Natural killer cell (primary cell): ENCODE data around the gene SOD2. TPM values are rescaled to one million over a fixed set of nuclear protein-coding genes. Genes with fewer than 3 reads are reported as not detected.
A peak's percentile ranks its signal among the peaks of the same experiment; 100 is the strongest.

Experiments
- ATAC-seq, 3 donors: fragments of 150-1000 bp in 2 of 3; fragments of 200-7000 bp in 1 of 3; cut with Tn5 transposase; 1 replicate in 1 of 3; 2 replicates in 2 of 3; pipeline ENCODE4 v1.10.0; 2021; ENCODE audit warnings: mild to moderate bottlenecking in 2 of 3, moderate library complexity in 2 of 3
- DNase-seq, 2 donors: peaks; one replicate each; pipeline versions ENCODE4 v3.0.0 to v3.0.0-alpha.2; 2013 to 2021; ENCODE audit warnings: mixed read lengths in 1 of 2
- H3K27ac ChIP-seq: one replicate; pipeline ENCODE4 v1.5.1; 2013; ENCODE audit warnings: mild to moderate bottlenecking, low read length
- H3K27me3 ChIP-seq: one replicate; pipeline ENCODE4 v1.6.1; 2013; ENCODE audit warnings: low read length; ENCODE audit not compliant: control insufficient read depth, insufficient read depth
- H3K36me3 ChIP-seq: one replicate; pipeline ENCODE4 v1.6.1; 2013; ENCODE audit warnings: low read length; ENCODE audit not compliant: control insufficient read depth, insufficient read depth
- H3K4me1 ChIP-seq: one replicate; pipeline ENCODE4 v1.6.1; 2013; ENCODE audit warnings: low read length; ENCODE audit not compliant: control insufficient read depth, insufficient read depth
- H3K4me3 ChIP-seq: one replicate; pipeline ENCODE4 v1.5.1; 2013; ENCODE audit warnings: low read length
- H3K9me3 ChIP-seq: one replicate; pipeline ENCODE4 v1.6.1; 2013; ENCODE audit warnings: low read length; ENCODE audit not compliant: control insufficient read depth, insufficient read depth
- H3K27ac Mint-ChIP-seq, 2 donors: one replicate each; pipeline ENCODE4 v1.8.0; 2022; ENCODE audit warnings: mild to moderate bottlenecking in 2 of 2, mixed read lengths in 2 of 2, moderate library complexity in 1 of 2
- H3K27me3 Mint-ChIP-seq, 2 donors: one replicate each; pipeline ENCODE4 v1.8.0; 2022; ENCODE audit warnings: low read depth in 2 of 2, mixed read lengths in 2 of 2
- H3K36me3 Mint-ChIP-seq: one replicate; pipeline ENCODE4 v1.8.0; 2022; ENCODE audit warnings: mixed read lengths
- H3K4me1 Mint-ChIP-seq, 2 donors: one replicate each; pipeline ENCODE4 v1.8.0; 2022; ENCODE audit warnings: mixed read lengths in 2 of 2
- H3K4me3 Mint-ChIP-seq: one replicate; pipeline ENCODE4 v1.8.0; 2022; ENCODE audit warnings: mild to moderate bottlenecking, moderate library complexity, mixed read lengths
- H3K9me3 Mint-ChIP-seq, 2 donors: one replicate each; pipeline ENCODE4 v1.8.0; 2022; ENCODE audit warnings: mixed read lengths in 2 of 2
- CTCF ChIP-seq: fragments of 200-600 bp; IDR thresholded peaks from one replicate; pipeline ENCODE4 v1.8.0; 2022; ENCODE audit warnings: antibody characterized with exemption
- WGBS: methylation state at CpG from one replicate; pipeline ENCODE4 v1.1.7; 2013; ENCODE audit warnings: missing lambda C conversion rate; ENCODE audit not compliant: insufficient coverage; 5-methylcytosine and 5-hydroxymethylcytosine counted together
- intact Hi-C: fragments of 100-400 bp; cut with micrococcal nuclease; formaldehyde crosslinking; loops from one replicate; pipeline ENCODE4 v1.14.2; 2022
- total RNA-seq, 4 donors: library from RNA; stranded (reverse); fragments of 120-200 nt in 1 of 4; gene quantifications; one replicate each; pipeline versions ENCODE4 v1.2.3 to v1.2.4, GENCODE V29; 2013 to 2022

SOD2 gene
- total RNA-seq, 3 donors from 2014 or later (not counting 1 experiment from before 2014, with no cell fraction given), result 81.3 to 156 (median 138) TPM

DNA sequence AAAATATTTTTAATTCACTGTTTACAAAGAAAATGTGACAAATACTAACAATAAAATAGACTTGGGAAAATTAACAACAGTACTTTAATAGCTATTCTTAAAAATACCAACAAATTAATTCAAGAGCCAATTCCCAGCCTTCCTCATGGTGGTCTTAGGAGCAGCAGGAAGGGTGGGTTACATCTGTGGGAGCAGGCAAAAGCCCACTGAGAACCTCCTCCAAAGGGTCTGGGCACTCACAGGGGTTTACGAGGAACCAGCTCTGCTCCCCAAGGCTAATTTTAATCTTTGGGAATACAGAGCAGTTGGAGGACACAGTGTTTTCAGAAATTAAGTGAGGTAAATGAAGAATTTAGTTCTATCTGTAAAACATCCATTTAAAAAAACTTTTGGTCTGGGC is 10.2 kb downstream of the SOD2 start:
- intact Hi-C loops, result no loop called here
- ATAC-seq, result no peak
- Mint-ChIP-seq H3K4me3 (no peak overlapping the region), H3K27ac (no peak overlapping the region), H3K36me3 (no peaks in the 10 kb centered on the region), H3K27me3 (no peaks in the 10 kb centered on the region), H3K9me3 (no peaks in the 10 kb centered on the region), H3K4me1 (peaks cover 0 to 4% of the 10 kb centered on the region in 2 donors)
- no peaks in the 10 kb centered on the region for H3K4me1 ChIP-seq
- no peak overlapping the region for H3K27ac ChIP-seq
- H3K9me3 ChIP-seq, result no peaks in the 10 kb centered on the region
- H3K27me3 ChIP-seq, result no peaks in the 10 kb centered on the region
- 100% methylated on average over 1 of the region's 1 CpG for WGBS
- no peak for DNase-seq
- H3K4me3 ChIP-seq, result no peak overlapping the region
- TF ChIP-seq CTCF, result no peak
- peaks cover 36% of the 10 kb centered on the region for H3K36me3 ChIP-seq

DNA sequence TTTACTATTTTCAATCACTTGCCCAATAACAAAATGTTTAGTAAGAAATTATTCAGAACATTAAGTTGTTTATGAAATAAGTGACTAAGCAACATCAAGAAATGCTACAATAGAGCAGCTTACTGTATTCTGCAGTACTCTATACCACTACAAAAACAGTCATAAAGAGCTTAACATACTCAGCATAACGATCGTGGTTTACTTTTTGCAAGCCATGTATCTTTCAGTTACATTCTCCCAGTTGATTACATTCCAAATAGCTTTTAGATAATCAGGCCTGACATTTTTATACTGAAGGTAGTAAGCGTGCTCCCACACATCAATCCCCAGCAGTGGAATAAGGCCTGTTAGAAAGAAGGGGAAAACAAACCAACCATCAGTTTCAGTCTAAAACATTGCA is 10.7 kb downstream of the SOD2 start:
- Mint-ChIP-seq H3K4me3 (no peak overlapping the region), H3K27ac (no peak overlapping the region), H3K27me3 (no peaks in the 10 kb centered on the region), H3K4me1 (peaks cover 0 to 4% of the 10 kb centered on the region in 2 donors), H3K9me3 (no peaks in the 10 kb centered on the region), H3K36me3 (no peaks in the 10 kb centered on the region)
- Histone ChIP-seq H3K36me3 (peaks cover 33% of the 10 kb centered on the region), H3K4me1 (no peaks in the 10 kb centered on the region), H3K27me3 (no peaks in the 10 kb centered on the region), H3K27ac (no peak overlapping the region), H3K9me3 (no peaks in the 10 kb centered on the region), H3K4me3 (no peak overlapping the region)
- no peak for DNase-seq
- intact Hi-C loops, result no loop called here
- ATAC-seq, result no peak
- no peak for TF ChIP-seq CTCF
- 80% methylated on average over 3 of the region's 3 CpGs for WGBS

DNA sequence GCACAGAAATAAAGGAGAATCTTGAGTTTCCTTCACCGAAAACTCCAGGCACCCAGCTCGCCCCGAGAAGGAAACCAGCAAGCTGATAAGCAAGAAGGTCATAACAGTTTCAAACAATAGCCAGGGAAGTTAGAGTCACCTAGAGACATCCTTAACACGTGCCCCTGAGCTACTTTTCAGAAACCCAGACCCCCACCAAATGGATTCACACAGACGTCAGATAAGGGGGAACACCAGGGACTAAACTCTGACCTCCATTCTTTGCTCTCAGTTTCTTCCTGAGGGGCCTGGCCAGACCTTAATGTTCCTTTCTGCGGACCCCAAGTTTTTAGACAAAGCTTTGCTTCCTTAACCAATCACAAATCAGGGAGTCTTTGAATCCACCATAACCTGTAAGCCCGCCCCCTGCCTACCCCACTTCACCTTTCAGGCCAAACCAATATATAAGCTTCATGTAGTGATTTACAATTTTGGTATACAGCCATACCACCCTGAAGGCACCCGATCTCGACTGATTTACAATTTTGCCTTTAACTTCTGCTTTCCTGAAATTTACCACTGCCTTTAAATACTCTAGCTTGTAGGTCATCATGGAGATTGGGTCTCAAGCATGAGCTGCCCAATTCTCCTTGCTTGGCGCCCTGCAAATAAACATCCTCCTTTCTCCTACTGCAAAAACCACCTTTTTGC is 11.7 kb downstream of the SOD2 start:
- WGBS, result 80% methylated on average over 10 of the region's 10 CpGs
- no peak for TF ChIP-seq CTCF

GRCh38 chr6:159680104-159680503 is 12.9 kb downstream of the SOD2 start:
- peaks cover 22% of the 10 kb centered on the region for H3K36me3 ChIP-seq
- ATAC-seq, result no peak
- H3K9me3 Mint-ChIP-seq, result no peaks in the 10 kb centered on the region

More for the DNA sequence above, 11.7 kb downstream of the SOD2 start:
- Histone ChIP-seq H3K36me3 (peaks cover 27% of the 10 kb centered on the region), H3K9me3 (no peaks in the 10 kb centered on the region), H3K4me1 (no peaks in the 10 kb centered on the region), H3K4me3 (no peak overlapping the region), H3K27me3 (no peaks in the 10 kb centered on the region), H3K27ac (no peak overlapping the region)
- no peaks in the 10 kb centered on the region for H3K27me3 Mint-ChIP-seq
- DNase-seq (no peak), ATAC-seq (no peak)
- H3K36me3 Mint-ChIP-seq, result no peaks in the 10 kb centered on the region
- no peaks in the 10 kb centered on the region for H3K9me3 Mint-ChIP-seq
- no peak overlapping the region for H3K4me3 Mint-ChIP-seq
- peaks cover 0 to 4% of the 10 kb centered on the region in 2 donors for H3K4me1 Mint-ChIP-seq
- intact Hi-C loops, result no loop called here
- H3K27ac Mint-ChIP-seq, result no peak overlapping the region

More at GRCh38 chr6:159680104-159680503, 12.9 kb downstream of the SOD2 start:
- Histone ChIP-seq H3K4me1 (no peaks in the 10 kb centered on the region), H3K9me3 (no peaks in the 10 kb centered on the region), H3K27me3 (no peaks in the 10 kb centered on the region), H3K4me3 (no peak overlapping the region), H3K27ac (no peak overlapping the region)
- Mint-ChIP-seq H3K4me1 (peaks cover 0 to 4% of the 10 kb centered on the region in 2 donors), H3K27me3 (no peaks in the 10 kb centered on the region), H3K27ac (peak overlapping the region in 1 of 2 donors; percentile 43), H3K4me3 (no peak overlapping the region), H3K36me3 (no peaks in the 10 kb centered on the region)
- no peak for DNase-seq
- intact Hi-C loops, result no loop called here
- no peak for TF ChIP-seq CTCF
- WGBS, result 86% methylated on average over 1 of the region's 3 CpGs
